ENCODE results near the gene C2CD4C.
"Not testable (repeated sequence)": the region's sequence is repeated elsewhere in the genome, so short reads cannot be mapped to it uniquely, and the experiment has no call there.

Gene C2CD4C

DNA sequence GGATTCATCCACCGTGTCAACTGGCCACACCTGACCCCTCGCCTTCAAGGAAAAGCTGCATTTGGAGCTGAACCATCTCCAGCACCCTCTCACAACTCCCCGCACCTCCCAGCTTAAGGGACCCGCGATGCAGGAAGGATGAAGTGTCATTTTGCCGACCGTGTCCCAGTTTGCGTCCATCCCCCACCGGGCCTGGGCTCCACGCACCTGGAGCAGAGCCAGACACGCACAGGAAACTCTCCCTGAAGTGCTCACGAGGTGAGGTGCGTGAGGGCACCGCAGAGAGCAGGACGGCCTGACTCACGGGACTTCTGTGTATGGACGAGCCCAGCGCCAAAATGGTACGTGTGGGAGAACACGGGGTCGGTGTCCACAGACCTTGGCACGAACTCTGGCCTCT lies 44.7 kb upstream of the C2CD4C start:
- H4K20me1 ChIP-seq (ENCODE audit: control insufficient read depth, insufficient read depth, low read depth, low read length), result no peaks in the 10 kb centered on the region
- TF ChIP-seq EZH2phosphoT487 (IDR thresholded peaks at IDR 0.05; ENCODE audit: borderline replicate concordance, low read length), result no peak
- TF ChIP-seq, protein P1, sequence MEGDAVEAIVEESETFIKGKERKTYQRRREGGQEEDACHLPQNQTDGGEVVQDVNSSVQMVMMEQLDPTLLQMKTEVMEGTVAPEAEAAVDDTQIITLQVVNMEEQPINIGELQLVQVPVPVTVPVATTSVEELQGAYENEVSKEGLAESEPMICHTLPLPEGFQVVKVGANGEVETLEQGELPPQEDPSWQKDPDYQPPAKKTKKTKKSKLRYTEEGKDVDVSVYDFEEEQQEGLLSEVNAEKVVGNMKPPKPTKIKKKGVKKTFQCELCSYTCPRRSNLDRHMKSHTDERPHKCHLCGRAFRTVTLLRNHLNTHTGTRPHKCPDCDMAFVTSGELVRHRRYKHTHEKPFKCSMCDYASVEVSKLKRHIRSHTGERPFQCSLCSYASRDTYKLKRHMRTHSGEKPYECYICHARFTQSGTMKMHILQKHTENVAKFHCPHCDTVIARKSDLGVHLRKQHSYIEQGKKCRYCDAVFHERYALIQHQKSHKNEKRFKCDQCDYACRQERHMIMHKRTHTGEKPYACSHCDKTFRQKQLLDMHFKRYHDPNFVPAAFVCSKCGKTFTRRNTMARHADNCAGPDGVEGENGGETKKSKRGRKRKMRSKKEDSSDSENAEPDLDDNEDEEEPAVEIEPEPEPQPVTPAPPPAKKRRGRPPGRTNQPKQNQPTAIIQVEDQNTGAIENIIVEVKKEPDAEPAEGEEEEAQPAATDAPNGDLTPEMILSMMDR (IDR thresholded peaks at IDR 0.05; ENCODE audit: low read depth, low read length, poor library complexity, severe bottlenecking), result no peak
- H3K27me3 ChIP-seq (ENCODE audit: control insufficient read depth, low read length), result no peaks in the 10 kb centered on the region
- peaks cover 10% of the 10 kb centered on the region; the same call in 1 of the 2 replicates for H3F3A ChIP-seq (ENCODE audit: control insufficient read depth, insufficient read depth)
- no peaks in the 10 kb centered on the region for H3K36me3 ChIP-seq (ENCODE audit: control insufficient read depth, low read length)
- H3K79me2 ChIP-seq (ENCODE audit: control insufficient read depth, low read length), result no peaks in the 10 kb centered on the region
- H3K4me1 ChIP-seq (ENCODE audit: control insufficient read depth, low read length), result no peaks in the 10 kb centered on the region
- H3K4me3 ChIP-seq (ENCODE audit: low read length), result no peak overlapping the region
- H3K4me2 ChIP-seq (ENCODE audit: low read length), result no peak overlapping the region
- H3K27ac ChIP-seq (ENCODE audit: low read depth, low read length), result no peak overlapping the region
- H3K9me3 ChIP-seq (ENCODE audit: control insufficient read depth, insufficient read depth, low read length), result peaks cover 57% of the 10 kb centered on the region
- no peaks in the 10 kb centered on the region for H3K9me2 ChIP-seq (replicated peaks; ENCODE audit: control insufficient read depth, low read length)

GRCh38 chr19:452829-453228 lies 43.9 kb upstream of the C2CD4C start:
- TF ChIP-seq, protein P1 (IDR thresholded peaks at IDR 0.05; ENCODE audit: low read depth, low read length, poor library complexity, severe bottlenecking), result no peak
- TF ChIP-seq EZH2phosphoT487 (IDR thresholded peaks at IDR 0.05; ENCODE audit: borderline replicate concordance, low read length), result no peak

GRCh38 chr19:450912-451481 lies 42.0 kb upstream of the C2CD4C start:
- H3K79me2 ChIP-seq (ENCODE audit: control insufficient read depth, low read length); H3K4me1 ChIP-seq (ENCODE audit: control insufficient read depth, low read length); H3K9me2 ChIP-seq (replicated peaks; ENCODE audit: control insufficient read depth, low read length); H4K20me1 ChIP-seq (ENCODE audit: control insufficient read depth, insufficient read depth, low read depth, low read length); H3K4me3 ChIP-seq (ENCODE audit: low read length); H3K4me2 ChIP-seq (ENCODE audit: low read length); H3K36me3 ChIP-seq (ENCODE audit: control insufficient read depth, low read length); H3K27me3 ChIP-seq (ENCODE audit: control insufficient read depth, low read length); H3K27ac ChIP-seq (ENCODE audit: low read depth, low read length): not testable (repeated sequence)
- Histone ChIP-seq H3K9me3 (ENCODE audit: control insufficient read depth, insufficient read depth, low read length) (peaks cover 48% of the 10 kb centered on the region), H3F3A (ENCODE audit: control insufficient read depth, insufficient read depth) (peaks cover 10% of the 10 kb centered on the region; the same call in 1 of the 2 replicates)

More at GRCh38 chr19:452829-453228, 43.9 kb upstream of the C2CD4C start:
- Histone ChIP-seq H3K4me2 (ENCODE audit: low read length) (no peak overlapping the region), H3K27ac (ENCODE audit: low read depth, low read length) (no peak overlapping the region), H3K36me3 (ENCODE audit: control insufficient read depth, low read length) (no peaks in the 10 kb centered on the region), H4K20me1 (ENCODE audit: control insufficient read depth, insufficient read depth, low read depth, low read length) (no peaks in the 10 kb centered on the region), H3K9me2 (replicated peaks; ENCODE audit: control insufficient read depth, low read length) (no peaks in the 10 kb centered on the region), H3K79me2 (ENCODE audit: control insufficient read depth, low read length) (no peaks in the 10 kb centered on the region), H3K4me1 (ENCODE audit: control insufficient read depth, low read length) (no peaks in the 10 kb centered on the region), H3F3A (ENCODE audit: control insufficient read depth, insufficient read depth) (peaks cover 10% of the 10 kb centered on the region; the same call in 1 of the 2 replicates), H3K9me3 (ENCODE audit: control insufficient read depth, insufficient read depth, low read length) (peaks cover 57% of the 10 kb centered on the region), H3K27me3 (ENCODE audit: control insufficient read depth, low read length) (no peaks in the 10 kb centered on the region), H3K4me3 (ENCODE audit: low read length) (no peak overlapping the region)

DNA sequence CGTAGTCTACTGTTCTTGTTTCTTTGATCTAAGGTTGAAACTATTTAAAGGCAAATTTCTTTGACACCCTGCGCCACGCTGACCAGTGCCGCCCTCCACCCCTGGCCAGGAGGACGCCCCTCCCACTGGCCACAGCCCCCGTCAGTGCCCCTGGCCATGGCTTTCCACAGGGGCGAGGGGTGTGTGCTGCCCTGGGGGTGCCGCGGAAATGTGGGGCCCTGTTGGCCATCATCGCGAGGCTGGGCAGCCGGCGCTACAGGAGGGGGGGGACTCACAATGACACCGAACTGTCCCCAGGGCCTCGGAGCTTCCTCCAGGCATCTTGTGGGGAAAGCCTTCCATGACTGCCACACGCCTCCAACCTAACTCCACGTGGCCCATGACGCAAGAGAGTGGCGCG lies 41.0 kb upstream of the C2CD4C start:
- H4K20me1 ChIP-seq (ENCODE audit: control insufficient read depth, insufficient read depth, low read depth, low read length), result no peaks in the 10 kb centered on the region
- no peak overlapping the region for H3K4me3 ChIP-seq (ENCODE audit: low read length)
- H3K4me1 ChIP-seq (ENCODE audit: control insufficient read depth, low read length), result no peaks in the 10 kb centered on the region
- no peaks in the 10 kb centered on the region for H3K79me2 ChIP-seq (ENCODE audit: control insufficient read depth, low read length)
- no peak overlapping the region for H3K4me2 ChIP-seq (ENCODE audit: low read length)
- no peak overlapping the region for H3K27ac ChIP-seq (ENCODE audit: low read depth, low read length)
- TF ChIP-seq EZH2phosphoT487 (IDR thresholded peaks at IDR 0.05; ENCODE audit: borderline replicate concordance, low read length), result no peak
- TF ChIP-seq, protein P1 (IDR thresholded peaks at IDR 0.05; ENCODE audit: low read depth, low read length, poor library complexity, severe bottlenecking), result no peak
- no peaks in the 10 kb centered on the region for H3K27me3 ChIP-seq (ENCODE audit: control insufficient read depth, low read length)
- H3K9me3 ChIP-seq (ENCODE audit: control insufficient read depth, insufficient read depth, low read length), result peaks cover 42% of the 10 kb centered on the region
- H3K36me3 ChIP-seq (ENCODE audit: control insufficient read depth, low read length), result no peaks in the 10 kb centered on the region
- H3K9me2 ChIP-seq (replicated peaks; ENCODE audit: control insufficient read depth, low read length), result no peaks in the 10 kb centered on the region
- peaks cover 10% of the 10 kb centered on the region; the same call in 1 of the 2 replicates for H3F3A ChIP-seq (ENCODE audit: control insufficient read depth, insufficient read depth)
